Inflammatory macrophage (primary cell): ENCODE measurements around the gene RBM17.
A peak's percentile ranks its signal among the peaks of the same experiment; 100 is the strongest.
"Not testable (repeated sequence)": the region's sequence is repeated elsewhere in the genome, so short reads cannot be mapped to it uniquely, and the experiment has no call there.

Experiments
- DNase-seq, 2 donors: peaks; one replicate each; pipeline ENCODE4 v3.0.0-alpha.2; 2020 to 2022

Gene RBM17

GRCh38 chr10:6056411-6057135 is 32.3 kb upstream of the RBM17 start:
- DNase-seq = no peak

- peak in 1 of 2 donors; percentile 18 for DNase-seq
Measured at GRCh38 chr10:6058682-6059475, 30.0 kb upstream of the RBM17 start.

- no peak for DNase-seq
Measured at GRCh38 chr10:6059506-6059905, 29.3 kb upstream of the RBM17 start.

- no peak for DNase-seq
Measured at GRCh38 chr10:6061056-6061455, 27.8 kb upstream of the RBM17 start.

GRCh38 chr10:6062101-6062771 is 26.6 kb upstream of the RBM17 start, which contains the start of gene IL2RA:
Gene IL2RA (minus strand): TSS chr10:6062367. CDS start chr10:6062151, 216 bp downstream.
- peak in 1 of 2 donors; percentile 30 for DNase-seq

GRCh38 chr10:6064119-6064518 is 24.7 kb upstream of the RBM17 start:
- no peak for DNase-seq

GRCh38 chr10:6064726-6065125 is 24.1 kb upstream of the RBM17 start:
- not testable (repeated sequence) for DNase-seq

- DNase-seq = no peak
Measured at GRCh38 chr10:6065406-6065805, 23.4 kb upstream of the RBM17 start.

- DNase-seq = peak; percentile 39 to 81
Measured at GRCh38 chr10:6065835-6066234, 23.0 kb upstream of the RBM17 start.

- no peak for DNase-seq
Measured at GRCh38 chr10:6067457-6067856, 21.4 kb upstream of the RBM17 start.

GRCh38 chr10:6068006-6068405 is 20.8 kb upstream of the RBM17 start:
- no peak for DNase-seq

GRCh38 chr10:6068422-6068821 is 20.4 kb upstream of the RBM17 start:
- peak; percentile 79 to 81 for DNase-seq

- no peak for DNase-seq
Measured at GRCh38 chr10:6069081-6069931, 19.5 kb upstream of the RBM17 start.

- DNase-seq = peak; percentile 75 to 80
Measured at GRCh38 chr10:6070660-6071059, 18.2 kb upstream of the RBM17 start.

- DNase-seq = peak in 1 of 2 donors; percentile 32
Measured at GRCh38 chr10:6071181-6072175, 17.4 kb upstream of the RBM17 start.

- peak; percentile 29 to 43 for DNase-seq
Measured at GRCh38 chr10:6072215-6072934, 16.5 kb upstream of the RBM17 start.

GRCh38 chr10:6074489-6075301 is 14.1 kb upstream of the RBM17 start:
- peak; percentile 72 to 80 for DNase-seq

- DNase-seq = no peak
Measured at GRCh38 chr10:6077071-6077675, 11.7 kb upstream of the RBM17 start.

- DNase-seq = no peak
Measured at GRCh38 chr10:6079044-6079443, 9.8 kb upstream of the RBM17 start.
